ENCODE data around the gene CYP2B6. TPM values are rescaled to one million over a fixed set of nuclear protein-coding genes. Genes with fewer than 3 reads are reported as not detected.
A peak's percentile ranks its signal among the peaks of the same experiment; 100 is the strongest.

The CYP2B6 gene
- 1 to 10 TPM; 2.6 to 4.6 TPM for total RNA-seq

GRCh38 chr19:40990972-40991381 lies at the start of gene CYP2B6:
CYP2B6 (plus strand) TSS chr19:40991282; CDS start chr19:40991306, 24 bp downstream.
- H3K9ac ChIP-seq (ENCODE audit: low read depth in 2 of 2, low read length in 2 of 2): peak within 1 kb of the TSS in 1 of 2 donors; percentile 12
- H3K4me1 ChIP-seq: no peaks in the 10 kb centered on the region
- H3K27me3 ChIP-seq: no peaks in the 10 kb centered on the region
- peak within 1 kb of the TSS; percentile 60 for H3K27ac ChIP-seq
- H3K9me3 ChIP-seq: no peaks in the 10 kb centered on the region
- peak; percentile 30 for DNase-seq
- H3K4me3 ChIP-seq: no peak within 1 kb of the TSS
- intact Hi-C loops (cut with DNase I): no loop called here
- TF ChIP-seq CTCF (IDR thresholded peaks at IDR 0.05): no peak
- no peaks in the 10 kb centered on the region for H3K36me3 ChIP-seq

DNA sequence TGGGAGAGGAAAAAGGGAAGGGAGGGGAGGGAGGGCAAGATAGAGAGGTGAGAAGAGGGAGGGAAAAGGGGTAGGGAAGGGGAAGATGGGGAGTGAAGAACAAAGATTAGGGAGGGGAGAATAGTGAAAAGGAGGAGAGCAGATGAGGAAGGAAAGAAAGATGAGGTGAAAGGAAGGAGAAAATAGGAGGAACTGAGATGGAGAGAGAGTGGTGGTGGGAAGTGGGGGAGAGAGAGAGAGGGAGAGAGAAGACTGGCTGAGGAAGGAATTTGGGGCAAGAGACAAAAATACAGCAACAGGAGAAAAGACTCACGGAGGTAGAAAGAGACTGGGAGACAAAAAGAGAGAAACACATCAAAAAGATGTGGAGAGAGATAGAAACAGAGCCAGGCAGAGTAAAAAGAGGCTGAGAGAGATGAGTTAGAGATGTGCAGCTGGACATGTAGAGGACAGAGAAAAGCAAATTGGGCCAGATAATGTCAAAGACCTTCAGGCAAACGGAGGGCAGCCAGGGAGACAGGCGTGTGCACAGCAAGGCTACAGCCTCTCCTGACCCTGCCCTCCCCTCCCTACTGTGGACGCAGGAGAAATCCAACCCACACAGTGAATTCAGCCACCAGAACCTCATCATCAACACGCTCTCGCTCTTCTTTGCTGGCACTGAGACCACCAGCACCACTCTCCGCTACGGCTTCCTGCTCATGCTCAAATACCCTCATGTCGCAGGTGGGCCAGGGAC lies 49.4 kb upstream of the CYP2B6 start:
- Histone ChIP-seq H3K36me3 (no peaks in the 10 kb centered on the region), H3K4me3 (no peak overlapping the region), H3K9ac (ENCODE audit: low read depth in 2 of 2, low read length in 2 of 2) (no peak overlapping the region), H3K4me1 (no peaks in the 10 kb centered on the region), H3K27ac (no peak overlapping the region), H3K9me3 (no peaks in the 10 kb centered on the region), H3K27me3 (no peaks in the 10 kb centered on the region)
- TF ChIP-seq CTCF (IDR thresholded peaks at IDR 0.05): no peak
- intact Hi-C loops (cut with DNase I): no loop called here
- DNase-seq: no peak

GRCh38 chr19:40945645-40946044 lies 45.4 kb upstream of the CYP2B6 start:
- H3K27me3 ChIP-seq: no peaks in the 10 kb centered on the region
- TF ChIP-seq CTCF (IDR thresholded peaks at IDR 0.05): no peak
- no peaks in the 10 kb centered on the region for H3K36me3 ChIP-seq
- intact Hi-C loops (cut with DNase I): no loop called here
- no peak for DNase-seq
- H3K9ac ChIP-seq (ENCODE audit: low read depth in 2 of 2, low read length in 2 of 2): no peak overlapping the region
- H3K9me3 ChIP-seq: no peaks in the 10 kb centered on the region
- H3K27ac ChIP-seq: no peak overlapping the region
- H3K4me1 ChIP-seq: no peaks in the 10 kb centered on the region
- H3K4me3 ChIP-seq: no peak overlapping the region

DNA sequence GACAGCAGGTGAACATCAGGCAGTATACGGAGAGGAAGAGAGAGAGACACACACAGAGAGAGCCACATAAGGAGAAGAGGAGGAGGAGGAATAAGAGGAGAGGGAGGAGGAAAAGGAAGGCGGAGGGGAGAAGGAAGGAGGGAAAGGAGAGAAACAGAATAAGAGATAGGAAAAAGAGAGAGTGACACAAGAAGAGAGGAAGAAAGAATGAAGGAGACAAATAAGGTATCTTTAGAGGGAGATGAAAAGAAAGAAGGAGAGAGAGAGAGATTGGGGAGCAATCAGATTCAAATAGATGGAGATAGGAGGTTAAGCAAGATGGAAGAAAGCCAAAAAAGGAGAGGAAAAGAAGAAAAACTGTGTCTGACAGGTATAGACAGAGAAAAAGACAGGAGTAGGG lies 44.0 kb upstream of the CYP2B6 start:
- no peaks in the 10 kb centered on the region for H3K4me1 ChIP-seq
- no peak for DNase-seq
- no peaks in the 10 kb centered on the region for H3K36me3 ChIP-seq
- intact Hi-C loops (cut with DNase I): no loop called here
- no peak overlapping the region for H3K9ac ChIP-seq (ENCODE audit: low read depth in 2 of 2, low read length in 2 of 2)
- no peak overlapping the region for H3K4me3 ChIP-seq
- H3K27me3 ChIP-seq: no peaks in the 10 kb centered on the region
- TF ChIP-seq CTCF (IDR thresholded peaks at IDR 0.05): no peak
- no peak overlapping the region for H3K27ac ChIP-seq
- H3K9me3 ChIP-seq: no peaks in the 10 kb centered on the region

- no peak for DNase-seq
- Histone ChIP-seq H3K27me3 (no peaks in the 10 kb centered on the region), H3K4me1 (no peaks in the 10 kb centered on the region), H3K27ac (no peak overlapping the region), H3K4me3 (no peak overlapping the region), H3K9ac (ENCODE audit: low read depth in 2 of 2, low read length in 2 of 2) (no peak overlapping the region), H3K9me3 (no peaks in the 10 kb centered on the region), H3K36me3 (no peaks in the 10 kb centered on the region)
- intact Hi-C loops (cut with DNase I): no loop called here
- TF ChIP-seq CTCF (IDR thresholded peaks at IDR 0.05): no peak
Observed at GRCh38 chr19:40947573-40947972, 43.5 kb upstream of the CYP2B6 start.

All from colonic mucosa (tissue), 4 donors.